ENCODE results near the gene TMEM117.
A peak's percentile ranks its signal among the peaks of the same experiment; 100 is the strongest.

TMEM117 gene

GRCh38 chr12:43964033-43964432 is 128.2 kb downstream of the TMEM117 start:
- no peak for DNase-seq (ENCODE audit: low spot score)

DNA sequence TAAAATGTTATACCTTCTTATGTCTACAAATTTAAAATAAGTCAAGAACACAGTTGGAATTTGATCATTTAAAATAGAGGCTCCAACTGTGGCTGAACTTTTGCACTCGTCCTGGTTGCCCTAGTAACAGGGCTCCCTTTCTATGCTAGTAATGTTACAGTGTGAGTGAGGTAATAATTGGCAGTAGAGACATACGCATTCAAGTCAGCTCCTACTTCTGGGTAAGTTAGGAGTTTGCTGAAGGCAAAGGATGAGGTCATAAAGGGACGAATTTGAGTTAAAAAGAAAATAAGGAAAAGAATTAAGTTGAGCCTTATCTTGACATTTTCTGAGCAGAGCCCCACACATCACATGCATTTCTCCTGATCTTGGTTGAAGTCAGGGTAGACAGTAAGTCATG is 129.1 kb downstream of the TMEM117 start:
- DNase-seq (ENCODE audit: low spot score) = no peak

- DNase-seq (ENCODE audit: low spot score) = no peak
Observed at GRCh38 chr12:43965899-43966298, 130.0 kb downstream of the TMEM117 start.

DNA sequence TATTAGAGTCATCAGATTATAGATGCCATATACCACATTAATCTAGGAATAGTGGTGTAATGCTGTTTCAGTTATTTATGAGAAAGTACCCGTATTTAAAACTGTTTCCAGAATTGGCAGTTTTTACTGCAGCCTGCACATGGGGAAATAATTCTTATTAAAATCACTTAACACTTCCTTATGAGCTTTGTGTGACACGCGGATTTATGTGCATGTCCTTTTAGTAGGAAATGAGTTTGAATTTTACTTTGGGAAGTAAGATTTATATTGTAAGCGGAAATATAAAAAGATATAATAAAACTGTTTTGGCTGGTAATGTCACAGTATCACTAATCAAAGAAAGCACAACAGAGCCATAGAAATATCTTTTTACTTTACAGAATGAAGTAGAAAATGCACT is 132.9 kb downstream of the TMEM117 start:
- no peak for DNase-seq (ENCODE audit: low spot score)

DNA sequence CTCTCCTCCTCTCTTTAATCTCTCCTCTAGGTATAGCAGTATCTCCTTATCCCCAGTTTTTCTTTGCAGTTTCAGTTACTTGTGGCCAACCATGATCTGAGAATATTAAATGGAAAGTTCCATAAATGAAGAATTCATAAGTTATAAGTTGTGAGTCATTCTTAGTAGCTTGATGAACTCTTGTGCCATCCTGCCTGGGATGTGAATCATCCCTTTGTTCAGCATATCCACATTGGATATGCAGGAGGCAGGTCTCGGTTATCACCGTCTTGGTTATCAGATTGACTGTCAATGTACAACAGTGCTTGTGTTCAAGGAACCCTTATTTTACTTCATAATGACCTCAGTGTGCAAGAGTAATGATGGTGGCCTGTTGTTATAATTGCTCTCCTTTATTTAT is 134.0 kb downstream of the TMEM117 start:
- no peak for DNase-seq (ENCODE audit: low spot score)

DNA sequence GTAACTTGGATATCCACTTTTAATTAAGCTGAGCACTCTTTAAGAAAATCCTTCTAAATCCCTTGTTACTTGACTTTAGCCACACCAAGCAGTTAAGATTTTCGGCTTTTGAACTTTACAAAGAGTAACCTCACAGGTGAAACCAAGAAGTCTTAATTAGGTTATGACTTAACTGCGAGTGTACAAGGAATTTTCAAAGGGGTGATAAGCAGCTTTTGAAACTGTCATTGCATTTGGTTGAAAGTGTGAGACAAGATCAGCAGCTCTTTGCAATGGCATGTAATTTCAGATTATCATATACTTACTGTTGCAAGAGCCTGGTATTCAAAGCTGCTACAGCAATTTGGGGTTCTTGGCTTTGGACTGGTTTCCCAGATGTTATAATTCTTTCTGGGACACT is 137.5 kb downstream of the TMEM117 start:
- DNase-seq (ENCODE audit: low spot score) = no peak

DNA sequence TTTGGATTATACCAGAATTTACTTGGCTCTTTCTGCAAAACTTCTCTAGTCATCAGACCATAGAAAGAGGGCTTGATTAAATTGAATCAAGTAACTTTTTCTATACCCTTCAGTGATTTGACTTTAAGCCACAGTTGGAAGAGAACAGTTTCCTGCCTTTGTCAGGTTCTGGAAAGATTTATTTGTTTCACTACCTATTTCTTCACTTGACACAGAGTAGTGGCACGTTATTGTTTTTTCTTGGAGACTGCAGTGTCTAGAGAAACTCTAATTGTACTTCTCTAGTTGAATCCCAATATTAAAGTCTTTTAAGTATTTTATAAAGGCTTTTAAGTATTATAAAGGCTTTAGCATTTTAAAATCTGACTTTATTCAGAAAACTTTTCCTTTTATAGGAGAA is 138.1 kb downstream of the TMEM117 start:
- no peak for DNase-seq (ENCODE audit: low spot score)

GRCh38 chr12:43976027-43976426 is 140.1 kb downstream of the TMEM117 start:
- DNase-seq (ENCODE audit: low spot score) = no peak

DNA sequence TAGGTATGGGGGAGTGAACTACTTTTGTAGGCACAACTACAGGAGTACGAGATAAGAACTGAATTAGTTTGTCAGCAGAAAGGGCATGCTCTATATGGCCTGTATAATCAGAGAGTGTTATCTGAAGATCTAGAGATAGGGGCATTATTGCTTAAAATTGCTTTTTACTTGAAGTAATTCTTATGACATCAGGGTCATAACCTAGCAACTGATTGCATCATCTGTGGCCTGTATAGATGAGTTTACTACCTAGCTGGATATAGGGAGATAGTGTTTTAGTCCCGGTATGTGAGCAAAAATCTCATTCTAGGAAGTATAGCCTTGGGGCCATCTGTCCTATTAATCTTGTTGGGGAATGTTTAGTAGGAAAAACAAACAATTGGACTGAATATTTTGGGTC is 142.7 kb downstream of the TMEM117 start:
- DNase-seq (ENCODE audit: low spot score) = no peak

DNA sequence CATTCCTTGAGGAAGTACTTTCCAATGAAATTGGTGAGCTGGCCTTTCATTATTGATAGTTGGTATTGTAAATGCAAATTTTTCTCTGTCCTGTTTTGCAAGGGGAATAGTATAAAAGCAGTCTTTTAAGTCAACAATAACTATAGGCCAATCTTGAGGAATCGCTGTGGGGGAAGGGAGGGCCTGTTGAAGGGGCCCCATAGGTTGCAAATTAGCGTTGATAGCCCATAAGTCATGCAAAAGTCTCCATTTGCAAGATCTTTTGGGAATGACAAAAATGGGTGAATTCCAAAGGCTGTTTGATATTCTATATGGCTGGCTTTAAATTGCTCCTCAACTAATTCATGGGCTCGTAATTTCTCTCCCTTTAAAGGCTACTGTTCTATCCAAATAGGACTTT is 143.6 kb downstream of the TMEM117 start:
- DNase-seq (ENCODE audit: low spot score) = no peak

DNA sequence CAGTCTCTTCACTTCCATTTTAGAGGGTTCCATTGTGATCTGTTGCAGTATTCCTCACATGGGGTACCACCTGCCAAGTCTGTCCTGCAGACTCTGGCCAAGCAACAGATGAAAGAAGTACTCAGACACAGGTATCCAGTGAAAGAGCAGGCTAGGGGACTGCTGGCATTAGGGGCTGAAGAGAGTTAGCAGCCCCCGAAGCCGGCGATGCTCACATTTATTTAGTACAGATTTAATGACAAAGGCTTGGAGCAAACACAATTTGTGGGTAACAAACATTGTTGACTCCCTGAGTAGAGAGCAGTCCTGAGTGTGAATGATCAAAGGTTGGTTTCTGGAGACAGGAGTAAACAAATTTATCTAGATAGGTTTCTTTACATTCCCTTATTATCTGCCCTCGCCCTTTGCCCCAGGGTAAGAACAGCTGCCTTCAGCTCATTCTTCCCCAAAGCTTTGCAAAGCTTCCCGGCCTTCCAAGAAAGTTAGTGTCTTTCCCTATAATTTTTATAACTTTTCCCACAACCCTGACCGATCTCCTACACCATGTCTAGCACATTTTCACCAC is 144.8 kb downstream of the TMEM117 start:
- no peak for DNase-seq (ENCODE audit: low spot score)

- no peak for DNase-seq (ENCODE audit: low spot score)
Observed at GRCh38 chr12:43981726-43982125, 145.8 kb downstream of the TMEM117 start.

DNA sequence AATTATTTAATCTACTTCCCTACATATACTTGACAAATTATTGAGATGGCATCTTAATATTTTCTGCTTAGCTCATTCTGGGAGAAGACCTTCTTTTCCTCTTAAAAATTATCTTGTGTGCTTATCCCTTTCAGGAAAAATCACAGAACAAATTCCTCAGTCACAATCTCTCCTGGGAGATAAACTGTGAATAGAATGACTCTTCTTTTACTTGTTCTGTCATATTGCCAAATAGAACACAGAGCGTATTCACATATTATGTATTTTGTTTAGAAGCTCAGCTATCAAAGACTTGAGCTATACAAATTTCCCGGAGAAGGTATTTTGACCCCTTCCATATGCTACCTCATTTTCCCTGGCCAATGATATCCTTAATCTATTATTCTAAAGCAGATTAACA is 146.7 kb downstream of the TMEM117 start:
- no peak for DNase-seq (ENCODE audit: low spot score)

GRCh38 chr12:43988838-43989560 is 153.1 kb downstream of the TMEM117 start:
- no peak for DNase-seq (ENCODE audit: low spot score)

- no peak for DNase-seq (ENCODE audit: low spot score)
Observed at GRCh38 chr12:43992856-43993255, 157.0 kb downstream of the TMEM117 start.

DNA sequence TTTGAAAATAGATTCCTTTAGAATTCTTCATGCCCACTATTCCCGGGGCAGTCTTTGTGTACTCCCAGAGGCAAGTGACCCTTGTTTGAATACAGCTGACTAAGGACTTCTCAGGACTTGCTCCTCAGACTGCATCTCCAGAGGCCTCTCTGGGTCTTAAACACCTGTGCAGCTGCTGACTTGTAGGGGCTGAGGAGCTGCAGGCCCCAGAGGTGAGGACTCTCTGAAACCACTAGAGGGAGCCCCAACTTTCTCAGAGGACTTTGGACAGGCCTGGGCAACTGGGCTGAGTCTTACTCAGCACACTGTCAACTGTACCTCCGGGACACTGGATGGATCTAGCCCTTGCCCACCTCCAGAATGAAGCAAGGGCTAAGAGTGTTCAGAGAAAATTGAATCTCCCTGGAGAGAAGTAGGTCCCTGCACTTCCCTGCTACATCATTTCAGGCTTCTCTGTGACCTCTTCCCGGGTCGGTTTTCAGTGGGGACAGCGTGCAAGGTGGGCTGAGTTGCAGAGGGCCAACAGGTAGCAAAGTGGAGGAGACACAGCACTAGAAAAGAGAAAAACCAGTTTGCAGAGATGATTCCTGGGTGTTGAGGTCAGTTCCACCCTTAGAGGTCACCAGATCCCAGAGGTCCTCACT is 164.6 kb downstream of the TMEM117 start:
- DNase-seq (ENCODE audit: low spot score) = peak; percentile 51

GRCh38 chr12:44002607-44003006 is 166.7 kb downstream of the TMEM117 start:
- no peak for DNase-seq (ENCODE audit: low spot score)

- no peak for DNase-seq (ENCODE audit: low spot score)
Observed at GRCh38 chr12:44003721-44004120, 167.8 kb downstream of the TMEM117 start.

- DNase-seq (ENCODE audit: low spot score) = peak; percentile 9
Observed at GRCh38 chr12:44015333-44015941, 179.6 kb downstream of the TMEM117 start.

DNA sequence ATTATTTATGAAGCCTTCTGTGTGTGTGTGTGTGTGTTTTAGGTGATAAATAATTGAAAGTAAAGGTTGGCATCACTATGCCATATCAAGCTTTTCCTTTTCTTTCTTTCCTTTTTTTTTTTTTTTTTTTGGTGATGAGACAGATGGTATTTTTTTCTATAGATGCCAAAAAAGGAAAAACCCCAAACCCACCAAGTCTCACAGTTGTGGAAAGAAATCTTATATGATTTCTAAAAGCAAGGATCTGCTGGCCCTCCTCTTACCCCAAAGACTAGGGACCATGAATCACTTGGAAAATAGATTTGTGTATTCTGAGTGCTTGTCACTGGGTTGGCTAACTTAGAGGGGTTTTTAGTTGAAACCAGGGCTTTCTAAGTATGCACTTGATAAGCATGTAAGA is 181.3 kb downstream of the TMEM117 start:
- no peak for DNase-seq (ENCODE audit: low spot score)

GRCh38 chr12:44019118-44019517 is 183.2 kb downstream of the TMEM117 start:
- DNase-seq (ENCODE audit: low spot score) = no peak

DNA sequence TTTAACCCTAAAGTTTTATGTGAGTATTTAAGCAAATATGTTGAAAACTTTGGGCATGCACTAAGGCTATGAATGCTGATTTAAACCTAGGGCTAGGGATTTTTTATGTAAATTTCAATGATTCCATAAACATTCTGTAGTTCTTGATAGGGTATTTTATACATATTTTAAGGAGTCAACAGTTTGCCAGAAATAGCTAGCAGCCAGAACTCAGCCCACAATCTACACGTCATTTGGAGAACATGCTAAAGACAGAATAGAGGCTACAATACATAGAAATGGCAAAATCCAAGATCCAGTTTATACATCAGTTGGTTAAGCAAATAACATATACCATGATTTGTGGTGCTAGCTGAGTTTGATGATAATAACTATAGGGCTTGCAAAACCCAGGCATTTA is 184.7 kb downstream of the TMEM117 start:
- DNase-seq (ENCODE audit: low spot score) = no peak

- DNase-seq (ENCODE audit: low spot score) = no peak
Observed at GRCh38 chr12:44021471-44021971, 185.6 kb downstream of the TMEM117 start.

All from HuH-7 (cell line).